ENCODE results near the gene CBX5.

GRCh38 chr12:54286042-54287030, 6.4 kb upstream of the CBX5 start:
- TF ChIP-seq CTCF (IDR thresholded peaks at IDR 0.05) (no peak), RAD21 (IDR thresholded peaks at IDR 0.05; ENCODE audit: low read length) (no peak), EP300 (IDR thresholded peaks at IDR 0.05; ENCODE audit: borderline replicate concordance in 1 of 2, low read depth in 1 of 2, low read length in 1 of 2) (no peak), MXI1 (IDR thresholded peaks at IDR 0.05; ENCODE audit: low read depth, low read length) (no peak), MAX (IDR thresholded peaks at IDR 0.05; ENCODE audit: low read depth) (no peak), TAF1 (IDR thresholded peaks at IDR 0.05; ENCODE audit: borderline replicate concordance, low read depth, low read length) (no peak), EZH2phosphoT487 (IDR thresholded peaks at IDR 0.05; ENCODE audit: borderline replicate concordance, low read depth) (no peak)

All from SK-N-SH (cell line).